Skeletal muscle tissue (tissue), 4 donors: ENCODE measurements around the gene CASTOR1. TPM values are rescaled to one million over a fixed set of nuclear protein-coding genes. Genes with fewer than 3 reads are reported as not detected.

ENCODE experiments used
- H3K27ac ChIP-seq: one replicate; pipeline ENCODE4 v1.7.0; 2013; ENCODE audit warnings: mild to moderate bottlenecking, low read depth, low read length, inconsistent platforms
- H3K27me3 ChIP-seq, 3 donors: one replicate each; pipeline ENCODE4 v1.7.0; 2013; ENCODE audit warnings: low read length in 3 of 3; ENCODE audit not compliant: control insufficient read depth in 3 of 3, insufficient read depth in 3 of 3
- H3K36me3 ChIP-seq, 3 donors: one replicate each; pipeline ENCODE4 v1.7.0; 2013; ENCODE audit warnings: low read length in 3 of 3; ENCODE audit not compliant: control insufficient read depth in 3 of 3, insufficient read depth in 3 of 3
- H3K4me1 ChIP-seq, 3 donors: one replicate each; pipeline ENCODE4 v1.7.0; 2013; ENCODE audit warnings: low read length in 3 of 3, mild to moderate bottlenecking in 3 of 3; ENCODE audit not compliant: control insufficient read depth in 3 of 3, insufficient read depth in 3 of 3
- H3K4me3 ChIP-seq, 3 donors: one replicate each; pipeline ENCODE4 v1.7.0; 2013; ENCODE audit warnings: low read length in 3 of 3
- H3K9ac ChIP-seq, 3 donors: one replicate each; pipeline ENCODE4 v1.7.0; 2013; ENCODE audit warnings: low read length in 3 of 3, mild to moderate bottlenecking in 3 of 3, moderate library complexity in 2 of 3, low read depth in 1 of 3
- H3K9me3 ChIP-seq, 3 donors: one replicate each; pipeline ENCODE4 v1.7.0; 2013; ENCODE audit warnings: low read length in 3 of 3; ENCODE audit not compliant: control insufficient read depth in 3 of 3
- total RNA-seq: library from RNA; depleted of rRNA; stranded (reverse); fragments of >200 nt; gene quantifications from one replicate; pipeline ENCODE4 v1.2.3, GENCODE V29; 2014
- donor health status: Osteomylitis.

Gene CASTOR1
- total RNA-seq, 1 donor from 2014 or later = 2.6 TPM

DNA sequence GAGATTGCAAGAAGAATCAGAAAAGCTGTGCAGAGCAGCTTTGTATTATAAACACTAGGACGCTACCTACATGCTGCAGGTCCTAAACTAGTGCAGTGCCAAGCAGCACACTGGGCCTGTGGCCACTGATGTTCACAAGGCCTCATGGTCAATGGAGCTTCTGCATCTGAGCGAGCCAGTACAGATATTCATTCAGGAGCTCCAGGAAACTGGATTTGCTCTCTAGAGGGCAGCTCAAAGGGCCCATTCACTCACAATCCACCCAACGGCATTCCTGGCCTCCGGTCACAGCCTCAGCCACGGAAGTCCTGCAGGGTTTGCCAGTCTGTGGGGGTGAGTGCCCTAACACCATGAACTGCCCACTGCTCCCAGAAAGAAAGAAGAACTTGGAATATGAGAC is 43.2 kb upstream of the CASTOR1 start:
- Histone ChIP-seq H3K4me1 (peaks cover 10 to 13% (median 12%) of the 10 kb centered on the region in 3 donors), H3K9me3 (no peaks in the 10 kb centered on the region), H3K9ac (no peak overlapping the region), H3K4me3 (no peak overlapping the region), H3K27ac (no peak overlapping the region), H3K36me3 (peaks cover 54 to 60% (median 56%) of the 10 kb centered on the region in 3 donors), H3K27me3 (no peaks in the 10 kb centered on the region)

DNA sequence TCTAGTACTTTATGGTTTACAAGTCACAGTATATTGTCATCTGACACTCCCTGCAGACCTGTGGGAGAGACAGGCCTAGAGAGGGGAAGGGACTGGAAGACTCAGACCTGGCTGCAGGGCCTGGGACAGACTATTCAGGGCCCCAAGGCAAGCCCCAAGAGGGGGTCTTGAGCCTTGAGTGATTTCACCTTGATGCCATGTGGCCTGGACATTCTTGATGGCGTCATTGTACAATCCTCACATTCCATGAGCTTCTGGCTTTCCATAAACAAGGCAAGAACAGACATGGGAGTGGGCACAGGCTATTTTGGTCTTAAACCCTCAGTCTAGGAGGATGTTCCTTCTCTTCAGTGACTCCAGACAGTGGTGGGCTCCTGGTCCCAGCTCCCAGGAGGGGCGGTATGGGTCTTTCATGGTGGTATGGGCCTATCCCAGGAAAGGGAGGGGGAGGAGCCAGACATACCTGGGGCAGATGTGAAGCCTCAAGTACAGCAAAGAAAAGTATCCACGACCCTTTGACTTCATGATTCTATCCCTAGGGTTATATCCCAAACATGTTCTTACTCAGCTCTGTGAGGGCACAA is 39.3 kb upstream of the CASTOR1 start:
- Histone ChIP-seq H3K9ac (no peak overlapping the region), H3K27ac (no peak overlapping the region), H3K4me1 (peaks cover 24 to 27% (median 24%) of the 10 kb centered on the region in 3 donors)

DNA sequence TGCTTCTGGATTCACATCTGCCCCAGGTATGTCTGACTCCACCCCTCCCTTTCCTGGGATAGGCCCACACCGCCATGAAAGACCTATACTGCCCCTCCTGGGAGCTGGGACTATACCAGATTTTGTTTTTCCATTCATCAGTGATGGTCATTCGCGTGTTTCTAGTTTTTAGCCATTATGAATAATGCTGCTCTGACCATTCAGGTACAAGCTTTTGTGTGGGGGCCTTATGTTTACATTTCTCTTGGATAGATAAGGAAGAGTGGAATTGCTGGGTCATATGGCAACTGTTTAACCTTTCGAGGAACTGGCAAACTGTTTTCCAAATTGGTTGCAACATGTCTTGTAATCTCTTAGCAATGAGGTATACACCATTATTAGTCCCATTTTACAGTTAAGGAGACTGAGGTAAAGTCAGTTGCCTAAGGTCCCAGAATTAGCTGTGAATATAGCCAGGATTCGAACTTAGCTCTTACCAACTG is 38.6 kb upstream of the CASTOR1 start:
- Histone ChIP-seq H3K36me3 (peaks cover 10 to 14% (median 13%) of the 10 kb centered on the region in 3 donors), H3K9me3 (no peaks in the 10 kb centered on the region), H3K4me1 (peaks cover 24 to 27% (median 24%) of the 10 kb centered on the region in 3 donors), H3K4me3 (no peak overlapping the region), H3K9ac (no peak overlapping the region), H3K27me3 (no peaks in the 10 kb centered on the region), H3K27ac (no peak overlapping the region)

More for the DNA sequence above, 39.3 kb upstream of the CASTOR1 start:
- no peak overlapping the region for H3K4me3 ChIP-seq
- no peaks in the 10 kb centered on the region for H3K27me3 ChIP-seq
- peaks cover 16 to 20% (median 19%) of the 10 kb centered on the region in 3 donors for H3K36me3 ChIP-seq
- no peaks in the 10 kb centered on the region for H3K9me3 ChIP-seq

DNA sequence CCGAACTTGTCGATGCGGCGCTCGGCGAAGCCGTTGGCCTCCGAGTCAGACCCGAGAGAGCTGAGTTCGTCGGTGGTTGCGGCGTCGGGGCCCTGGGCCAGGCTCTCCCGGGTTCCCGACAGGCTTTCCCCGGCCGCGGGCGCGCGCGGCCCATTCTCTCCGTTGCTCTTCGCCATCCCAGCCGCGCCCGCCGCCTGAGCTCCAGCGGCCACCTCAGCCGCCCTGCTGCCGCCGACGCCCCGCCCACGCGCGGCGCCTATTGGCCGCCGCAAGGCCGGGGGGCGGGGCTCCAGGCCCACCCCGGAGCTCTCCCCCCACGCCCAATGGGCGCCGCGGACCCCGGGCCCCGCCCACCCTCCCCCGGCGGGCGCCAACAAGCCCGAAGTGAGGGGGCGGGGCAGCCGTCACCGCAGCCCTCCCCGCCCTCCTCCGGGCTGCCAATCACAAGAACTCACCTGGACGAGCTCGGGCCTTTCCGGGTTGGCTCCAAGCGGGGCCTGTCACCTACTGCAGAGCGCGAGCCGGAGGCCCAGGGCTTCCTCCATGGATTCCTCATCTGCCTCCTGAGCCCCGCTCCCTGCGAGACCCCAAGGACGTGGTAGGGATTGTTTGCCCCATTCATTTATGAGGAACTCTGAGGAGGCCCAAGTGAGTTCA is 37.5 kb upstream of the CASTOR1 start, which contains the start of gene TBC1D10A:
Gene TBC1D10A, minus strand, starts transcription at position 236 of the 657 bp plus-strand sequence. Its CDS starts 60 bp downstream, at position 176.
- Histone ChIP-seq H3K4me3 (peak within 1 kb of the TSS; percentile 74 to 82 (median 80)), H3K27me3 (no peaks in the 10 kb centered on the region)

DNA sequence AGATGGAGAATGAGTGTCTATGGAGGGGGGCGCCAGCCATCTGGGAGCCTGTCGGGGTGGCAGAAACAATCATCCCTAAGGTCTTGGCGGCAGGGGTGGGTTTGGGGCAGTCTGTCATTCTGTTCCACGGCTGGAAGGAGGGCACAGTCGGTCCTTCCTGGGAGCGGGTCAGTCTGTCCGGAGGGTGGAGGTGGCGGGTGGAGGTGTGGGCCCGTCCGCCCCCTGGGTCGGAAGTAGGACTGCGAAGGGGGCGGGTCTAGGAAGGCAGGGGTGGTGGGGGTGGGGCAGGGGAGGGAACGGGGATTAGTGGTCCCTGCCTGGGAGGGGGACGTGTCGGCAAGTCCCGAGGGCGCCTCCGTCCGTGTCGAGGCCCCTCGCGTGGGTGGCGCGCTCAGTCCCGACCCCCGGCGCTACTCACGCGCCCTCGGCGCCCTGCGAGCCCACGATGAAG is 37.0 kb upstream of the CASTOR1 start:
- H3K27me3 ChIP-seq = no peaks in the 10 kb centered on the region
- no peaks in the 10 kb centered on the region for H3K9me3 ChIP-seq
- H3K9ac ChIP-seq = peak overlapping the region; percentile 68 to 80 (median 70)
- peaks cover 2 to 4% (median 2%) of the 10 kb centered on the region in 3 donors for H3K36me3 ChIP-seq
- peak overlapping the region; percentile 25 for H3K27ac ChIP-seq
- peaks cover 28 to 33% (median 30%) of the 10 kb centered on the region in 3 donors for H3K4me1 ChIP-seq
- H3K4me3 ChIP-seq = peak overlapping the region; percentile 74 to 82 (median 80)

More for the DNA sequence above, 37.5 kb upstream of the CASTOR1 start, which contains the start of gene TBC1D10A:
- H3K9ac ChIP-seq = peak within 1 kb of the TSS; percentile 68 to 80 (median 70)
- H3K9me3 ChIP-seq = no peaks in the 10 kb centered on the region
- peaks cover 24 to 28% (median 27%) of the 10 kb centered on the region in 3 donors for H3K4me1 ChIP-seq
- H3K36me3 ChIP-seq = peaks cover 2 to 5% (median 3%) of the 10 kb centered on the region in 3 donors
- H3K27ac ChIP-seq = peak within 1 kb of the TSS; percentile 60

DNA sequence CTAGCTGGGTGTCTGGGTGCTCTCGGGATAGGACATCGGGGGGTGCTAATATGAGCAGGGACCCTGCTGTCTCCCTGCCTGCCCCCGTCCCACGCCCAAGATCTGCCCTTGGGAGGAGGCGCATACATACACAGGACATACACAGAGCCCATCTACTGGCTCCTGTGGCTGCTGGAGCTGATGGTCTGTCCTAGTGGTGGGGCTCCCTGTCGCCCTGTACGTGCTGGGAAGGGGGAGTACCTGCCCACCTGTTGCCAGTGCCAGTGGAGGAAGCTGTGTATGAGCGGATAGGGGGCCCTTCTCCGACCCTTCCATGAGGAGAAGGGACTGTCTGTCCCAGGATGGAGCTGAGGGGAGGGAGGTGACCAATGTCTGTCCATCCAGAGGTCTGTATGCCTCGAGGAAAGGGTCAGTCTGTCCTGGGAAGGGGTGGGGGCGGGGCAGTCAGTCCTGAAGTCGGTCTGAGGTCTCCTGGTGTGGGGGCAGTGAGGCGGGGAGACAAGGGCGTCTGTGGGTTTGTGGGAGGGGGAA is 36.5 kb upstream of the CASTOR1 start:
- Histone ChIP-seq H3K36me3 (peaks cover 0 to 3% (median 2%) of the 10 kb centered on the region in 3 donors), H3K9ac (peak overlapping the region; percentile 51 to 80 (median 70)), H3K9me3 (no peaks in the 10 kb centered on the region), H3K27ac (peak overlapping the region; percentile 60), H3K27me3 (no peaks in the 10 kb centered on the region), H3K4me3 (peak overlapping the region; percentile 74 to 82 (median 80)), H3K4me1 (peaks cover 33 to 35% (median 34%) of the 10 kb centered on the region in 3 donors)

DNA sequence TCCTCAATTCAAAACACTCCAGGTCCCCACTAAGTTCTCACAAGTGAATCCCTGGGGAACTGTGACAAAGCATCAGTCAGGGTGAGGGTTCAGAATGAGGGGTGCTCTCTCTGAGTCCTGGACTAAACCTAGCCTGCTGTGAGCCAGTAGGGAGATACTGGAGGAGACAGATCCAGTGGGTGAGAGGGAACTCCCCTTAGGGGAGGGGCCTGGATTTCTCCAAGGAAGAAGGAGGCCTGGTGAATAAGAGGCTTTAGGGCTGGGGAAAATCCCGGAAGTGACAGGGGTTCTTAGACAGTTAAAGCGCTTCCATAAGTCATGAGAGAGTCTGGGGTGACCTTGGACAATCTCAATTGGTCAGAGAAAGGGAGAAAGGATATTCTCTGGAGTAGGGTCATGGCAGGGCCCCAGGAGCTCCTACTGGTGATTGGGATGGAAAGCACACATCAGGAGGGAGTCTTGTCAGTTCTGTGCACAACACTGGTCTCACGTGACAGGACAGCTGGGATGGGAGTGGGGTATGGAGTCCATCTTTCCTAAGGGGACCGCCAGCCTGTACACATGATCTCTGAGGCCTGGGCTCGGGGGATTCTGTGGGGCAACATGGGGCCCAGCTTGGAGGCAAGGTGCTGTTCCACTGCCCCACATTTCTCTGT is 35.9 kb upstream of the CASTOR1 start:
- peak overlapping the region; percentile 39 to 80 (median 51) for H3K9ac ChIP-seq

DNA sequence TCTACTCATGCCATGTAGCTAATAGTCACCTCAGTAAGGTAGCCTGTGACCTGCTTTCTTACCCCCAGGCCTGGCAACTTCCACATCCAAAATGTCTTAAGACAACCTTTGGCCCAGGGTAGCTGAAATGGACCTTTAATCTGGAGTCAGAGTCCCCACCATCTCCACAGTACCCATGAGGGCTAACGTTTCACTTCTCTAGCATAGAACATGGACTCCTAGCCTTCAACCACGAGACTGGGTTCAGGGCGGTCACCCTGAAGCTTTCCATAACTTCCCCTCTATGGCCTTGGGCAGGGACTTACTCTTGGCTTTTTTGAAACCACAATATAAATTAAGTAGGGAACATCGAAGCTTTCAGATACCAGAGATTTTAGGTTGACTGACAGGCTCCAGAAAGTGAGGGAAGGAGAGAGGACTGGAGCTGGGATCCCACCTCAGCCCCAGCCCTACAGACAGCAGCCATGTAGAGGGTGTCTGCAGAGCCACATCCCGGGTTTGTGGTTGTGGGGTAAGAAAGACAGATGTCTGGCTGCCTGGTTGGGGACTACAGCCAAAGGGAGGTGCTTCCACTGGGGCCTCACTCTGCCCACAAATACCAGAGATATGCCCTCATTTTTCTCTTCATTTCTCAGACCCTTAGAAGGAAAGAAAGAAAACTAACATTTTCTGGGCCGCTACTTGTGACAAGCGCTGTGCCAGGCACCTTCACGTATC is 34.9 kb upstream of the CASTOR1 start:
- peaks cover 34 to 50% (median 43%) of the 10 kb centered on the region in 3 donors for H3K4me1 ChIP-seq
- peak overlapping the region in 1 of 3 donors; percentile 38 for H3K4me3 ChIP-seq
- no peak overlapping the region for H3K9ac ChIP-seq

More for the DNA sequence above, 35.9 kb upstream of the CASTOR1 start:
- peaks cover 34 to 41% (median 39%) of the 10 kb centered on the region in 3 donors for H3K4me1 ChIP-seq
- H3K4me3 ChIP-seq = peak overlapping the region; percentile 74 to 82 (median 80)
- peak overlapping the region; percentile 60 for H3K27ac ChIP-seq
- peaks cover 0 to 5% (median 3%) of the 10 kb centered on the region in 3 donors for H3K36me3 ChIP-seq
- H3K27me3 ChIP-seq = no peaks in the 10 kb centered on the region
- H3K9me3 ChIP-seq = no peaks in the 10 kb centered on the region

DNA sequence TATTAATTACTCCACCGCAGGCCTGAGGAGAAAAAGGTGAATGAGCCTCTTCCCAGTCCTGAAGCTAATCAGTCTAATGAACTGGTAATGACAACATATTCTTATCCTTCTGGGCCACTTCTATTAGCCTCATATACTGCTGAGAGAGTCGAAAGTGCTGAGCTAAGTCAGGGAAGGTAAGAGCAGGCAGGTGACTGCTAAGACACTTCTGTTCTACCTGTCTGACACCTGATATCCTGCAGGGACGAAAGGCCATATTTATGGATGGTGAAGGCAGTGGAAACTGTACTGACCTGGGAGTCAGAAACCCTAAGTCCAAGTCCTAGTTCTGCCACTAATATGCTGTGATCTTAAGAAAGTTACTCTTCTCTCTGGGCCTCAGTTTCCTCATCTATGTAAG is 33.9 kb upstream of the CASTOR1 start:
- no peaks in the 10 kb centered on the region for H3K9me3 ChIP-seq
- no peak overlapping the region for H3K9ac ChIP-seq
- H3K4me1 ChIP-seq = peaks cover 38 to 53% (median 50%) of the 10 kb centered on the region in 3 donors
- no peak overlapping the region for H3K27ac ChIP-seq
- no peak overlapping the region for H3K4me3 ChIP-seq
- H3K36me3 ChIP-seq = peaks cover 3 to 5% (median 3%) of the 10 kb centered on the region in 3 donors
- H3K27me3 ChIP-seq = no peaks in the 10 kb centered on the region

More for the DNA sequence above, 34.9 kb upstream of the CASTOR1 start:
- Histone ChIP-seq H3K36me3 (peaks cover 3 to 5% (median 3%) of the 10 kb centered on the region in 3 donors), H3K27me3 (no peaks in the 10 kb centered on the region), H3K9me3 (no peaks in the 10 kb centered on the region), H3K27ac (no peak overlapping the region)
